Smooth muscle cell (in vitro differentiated cells): Measurements from ENCODE around the gene ARID1B. TPM values are rescaled to one million over a fixed set of nuclear protein-coding genes. Genes with fewer than 3 reads are reported as not detected.

Source experiments
- DNase-seq: peaks from one replicate; lab custom pipeline; 2025; ENCODE audit not compliant: unreplicated experiment; lab: John Stamatoyannopoulos, UW
- H2AFZ ChIP-seq: fragments of 200-600 bp; sonication (generic); 2 replicates; pipeline ENCODE4 v1.6.0; 2016; ENCODE audit warnings: antibody characterized with exemption, low read depth, mild to moderate bottlenecking
- H3F3A ChIP-seq: fragments of 200-600 bp; sonication (generic); 2 replicates; pipeline ENCODE4 v1.6.0; 2017; ENCODE audit warnings: antibody characterized with exemption, low read depth
- H3K27ac ChIP-seq: fragments of 200-600 bp; sonication (generic); 2 replicates; pipeline ENCODE4 v1.5.1; 2016; ENCODE audit warnings: low read depth, mild to moderate bottlenecking
- H3K27me3 ChIP-seq: fragments of 200-600 bp; sonication (generic); 2 replicates; pipeline ENCODE4 v1.6.1; 2016; ENCODE audit warnings: low read depth, mild to moderate bottlenecking
- H3K36me3 ChIP-seq: fragments of 200-600 bp; sonication (generic); 2 replicates; pipeline ENCODE4 v1.5.1; 2016; ENCODE audit warnings: low read depth
- H3K4me1 ChIP-seq: fragments of 200-600 bp; sonication (generic); 2 replicates; pipeline ENCODE4 v1.5.1; 2016; ENCODE audit warnings: low read depth
- H3K4me2 ChIP-seq: fragments of 200-600 bp; sonication (generic); 2 replicates; pipeline ENCODE4 v1.6.0; 2016; ENCODE audit warnings: mild to moderate bottlenecking
- H3K4me3 ChIP-seq: fragments of 200-600 bp; sonication (generic); 2 replicates; pipeline ENCODE4 v1.5.1; 2016; ENCODE audit warnings: mild to moderate bottlenecking
- H3K79me2 ChIP-seq: fragments of 200-600 bp; sonication (generic); 2 replicates; pipeline ENCODE4 v1.6.0; 2016; ENCODE audit warnings: low read depth, mild to moderate bottlenecking
- H3K9ac ChIP-seq: fragments of 200-600 bp; sonication (generic); 2 replicates; pipeline ENCODE4 v1.6.0; 2016; ENCODE audit warnings: low read depth
- H3K9me3 ChIP-seq: fragments of 200-600 bp; sonication (generic); replicated peaks from 2 replicates; pipeline ENCODE4 v1.5.1; 2016; ENCODE audit warnings: low read depth
- H4K20me1 ChIP-seq: fragments of 200-600 bp; sonication (generic); 2 replicates; pipeline ENCODE4 v1.6.0; 2016; ENCODE audit warnings: low read depth
- CTCF ChIP-seq: fragments of 200-600 bp; sonication (generic); IDR thresholded peaks from 2 replicates; pipeline ENCODE4 v1.5.1; 2017; ENCODE audit warnings: borderline replicate concordance, mild to moderate bottlenecking, antibody characterized with exemption; ENCODE audit not compliant: insufficient read depth, poor library complexity, severe bottlenecking
- WGBS: methylation state at CpG from one replicate; pipeline ENCODE4 v1.1.7; 2016; ENCODE audit warnings: low lambda C conversion rate; 5-methylcytosine and 5-hydroxymethylcytosine counted together
- polyA plus RNA-seq: library from polyadenylated mRNA; unstranded; fragments of >200 nt; fragmentation: Nextera tagmentation; extraction: Ambion mirVana; gene quantifications from 2 replicates; pipeline ENCODE4 v1.2.1, GENCODE V29; 2016
- total RNA-seq: library from RNA; depleted of rRNA; stranded (reverse); fragments of >200 nt; gene quantifications from 2 replicates; pipeline ENCODE4 v1.2.3, GENCODE V29; 2014

The ARID1B gene
- total and polyA plus RNA-seq, 2 experiments from 2014 or later = 30.1 to 65.4 TPM

- 85% methylated on average over 13 of the region's 13 CpGs for WGBS
- H2AFZ ChIP-seq = no peak overlapping the region
- no peak for DNase-seq
Measured at GRCh38 chr6:157245436-157245835, 468.3 kb downstream of the ARID1B start.

GRCh38 chr6:157246048-157246630 is 469.0 kb downstream of the ARID1B start:
- no peak for TF ChIP-seq CTCF
- Histone ChIP-seq H3K79me2 (no peaks in the 10 kb centered on the region), H3K4me3 (no peak overlapping the region), H3K4me1 (peaks cover 7% of the 10 kb centered on the region), H3K4me2 (no peak overlapping the region), H3K27ac (no peak overlapping the region), H3F3A (no peaks in the 10 kb centered on the region), H3K9ac (no peak overlapping the region), H4K20me1 (no peaks in the 10 kb centered on the region), H2AFZ (no peak overlapping the region), H3K27me3 (no peaks in the 10 kb centered on the region), H3K9me3 (no peaks in the 10 kb centered on the region), H3K36me3 (no peaks in the 10 kb centered on the region)
- DNase-seq = no peak
- WGBS = 89% methylated on average over 21 of the region's 21 CpGs

More at GRCh38 chr6:157245436-157245835, 468.3 kb downstream of the ARID1B start:
- Histone ChIP-seq H3K4me2 (no peak overlapping the region), H3K36me3 (no peaks in the 10 kb centered on the region), H3K79me2 (no peaks in the 10 kb centered on the region), H3K27ac (no peak overlapping the region), H3K4me3 (no peak overlapping the region), H3K9ac (no peak overlapping the region), H3F3A (no peaks in the 10 kb centered on the region), H3K27me3 (no peaks in the 10 kb centered on the region), H4K20me1 (no peaks in the 10 kb centered on the region), H3K9me3 (no peaks in the 10 kb centered on the region), H3K4me1 (peaks cover 7% of the 10 kb centered on the region)
- TF ChIP-seq CTCF = no peak

- TF ChIP-seq CTCF = no peak
- Histone ChIP-seq H4K20me1 (no peaks in the 10 kb centered on the region), H2AFZ (no peak overlapping the region), H3K27me3 (no peaks in the 10 kb centered on the region), H3F3A (no peaks in the 10 kb centered on the region), H3K4me3 (no peak overlapping the region), H3K4me2 (no peak overlapping the region), H3K9ac (no peak overlapping the region), H3K79me2 (no peaks in the 10 kb centered on the region), H3K36me3 (no peaks in the 10 kb centered on the region), H3K9me3 (no peaks in the 10 kb centered on the region), H3K27ac (no peak overlapping the region), H3K4me1 (peaks cover 7% of the 10 kb centered on the region)
- no peak for DNase-seq
- WGBS = 94% methylated on average over 14 of the region's 14 CpGs
Measured at GRCh38 chr6:157246771-157247484, 469.8 kb downstream of the ARID1B start.
